OCI-LY3 (cell line): ENCODE measurements around the gene OR2T27.

Source experiments
- CTCF ChIP-seq: fragments of 200-600, 300-600 bp; sonication (generic); IDR thresholded peaks from 2 replicates; pipeline ENCODE4 v1.5.1; 2014; ENCODE audit warnings: antibody characterized with exemption, low read length, low read depth
- EZH2phosphoT487 ChIP-seq: fragments of 200-600 bp; shearing (Covaris generic); IDR thresholded peaks from 2 replicates; pipeline ENCODE4 v1.6.1; 2018; ENCODE audit warnings: antibody characterized with exemption, mixed run types, low read depth

- TF ChIP-seq CTCF, result no peak
- no peak for TF ChIP-seq EZH2phosphoT487
These were observed 49.3 kb upstream of the OR2T27 start for GRCh38 chr1:248704606-248705005.
